K562 (cell line): ENCODE measurements around the gene AJUBA. TPM values are rescaled to one million over a fixed set of nuclear protein-coding genes. Genes with fewer than 3 reads are reported as not detected.
A peak's percentile ranks its signal among the peaks of the same experiment; 100 is the strongest.

ENCODE experiments used
- BRD4 ChIP-seq: fragments of 200-600 bp; sonication (generic); IDR thresholded peaks from 2 replicates; pipeline ENCODE4 v1.6.1; 2017; ENCODE audit warnings: inconsistent platforms
- CREB1 ChIP-seq, 2 experiments: sonication (generic) in 1 of 2; formaldehyde crosslinking in 1 of 2; IDR thresholded peaks; 2 replicates each; pipeline versions ENCODE4 v1.6.1 to v1.8.0; 2012 to 2022; ENCODE audit warnings: inconsistent platforms in 1 of 2, mild to moderate bottlenecking in 1 of 2, missing genetic modification reagents in 1 of 2, moderate library complexity in 1 of 2
- DEAF1 ChIP-seq: fragments of 450-650 bp; formaldehyde crosslinking; IDR thresholded peaks from 2 replicates; pipeline ENCODE4 v1.4.0; 2020; ENCODE audit warnings: mild to moderate bottlenecking, moderate library complexity
- KAT8 ChIP-seq: fragments of 450-650 bp; IDR thresholded peaks from 2 replicates; pipeline ENCODE4 v1.6.1; 2016; ENCODE audit warnings: low read depth, mild to moderate bottlenecking
- MCM5 ChIP-seq: fragments of 450-650 bp; IDR thresholded peaks from 2 replicates; pipeline ENCODE4 v1.6.1; 2016; ENCODE audit warnings: low read depth
- MIER1 ChIP-seq: fragments of 450-650 bp; IDR thresholded peaks from 2 replicates; pipeline ENCODE4 v1.6.1; 2016; ENCODE audit warnings: antibody characterized with exemption, mild to moderate bottlenecking, low read depth
- MNT ChIP-seq, 2 experiments: fragments of 450-650 bp; conservative IDR thresholded peaks; 2 replicates each; pipeline ENCODE4 v1.6.1; 2017; ENCODE audit warnings: mild to moderate bottlenecking in 2 of 2, moderate library complexity in 2 of 2
- NCOR1 ChIP-seq: fragments of 450-650 bp; IDR thresholded peaks from 2 replicates; pipeline ENCODE4 v1.6.1; 2016; ENCODE audit warnings: mild to moderate bottlenecking, moderate library complexity
- NUFIP1 ChIP-seq: fragments of 450-650 bp; IDR thresholded peaks from 2 replicates; pipeline ENCODE4 v1.6.1; 2018; ENCODE audit not compliant: partially characterized antibody
- PHF21A ChIP-seq: fragments of 450-650 bp; IDR thresholded peaks from 2 replicates; pipeline ENCODE4 v1.6.1; 2017; ENCODE audit warnings: low read depth, borderline replicate concordance
- POLR2A ChIP-seq: fragments of 450-650 bp; conservative IDR thresholded peaks from 2 replicates; pipeline ENCODE4 v1.6.1; 2016
- SAFB2 ChIP-seq: fragments of 200-400 bp; formaldehyde crosslinking; IDR thresholded peaks from 2 replicates; pipeline ENCODE4 v1.6.1; 2018; ENCODE audit warnings: borderline replicate concordance, low read length, low read depth, moderate library complexity; ENCODE audit not compliant: severe bottlenecking
- SMARCA5 ChIP-seq: fragments of 450-650 bp; IDR thresholded peaks from 2 replicates; pipeline ENCODE4 v1.6.1; 2016
- TGIF2 ChIP-seq: sonication (generic); formaldehyde crosslinking; IDR thresholded peaks from 2 replicates; pipeline ENCODE4 v1.8.1; 2022; ENCODE audit warnings: mild to moderate bottlenecking, missing genetic modification reagents, moderate library complexity
- YBX1 ChIP-seq: fragments of 450-650 bp; IDR thresholded peaks from 2 replicates; pipeline ENCODE4 v1.7.1; 2016; ENCODE audit warnings: mild to moderate bottlenecking
- ZBTB26 ChIP-seq: fragments of 450-650 bp; formaldehyde crosslinking; IDR thresholded peaks from 2 replicates; pipeline ENCODE4 v1.4.0; 2022; ENCODE audit warnings: missing genetic modification characterization
- ZC3H4 ChIP-seq: sonication (generic); formaldehyde crosslinking; IDR thresholded peaks from 2 replicates; pipeline ENCODE4 v1.9.0; 2021; ENCODE audit warnings: missing genetic modification reagents, borderline replicate concordance
- ZKSCAN3 ChIP-seq: fragments of 250-450 bp; sonication (Bioruptor Pico); IDR thresholded peaks from 2 replicates; pipeline ENCODE4 v1.4.0; 2020
- ZNF133 ChIP-seq: fragments of 250-450 bp; sonication (Bioruptor Pico); IDR thresholded peaks from 2 replicates; pipeline ENCODE4 v1.4.0; 2020; ENCODE audit warnings: mild to moderate bottlenecking
- ZNF140 ChIP-seq: fragments of 250-450 bp; sonication (Bioruptor Pico); IDR thresholded peaks from 2 replicates; pipeline ENCODE4 v1.8.0; 2021; ENCODE audit warnings: moderate library complexity, mild to moderate bottlenecking, inconsistent platforms
- ZNF507 ChIP-seq: conservative IDR thresholded peaks from 2 replicates; pipeline ENCODE4 v1.6.1; 2017; ENCODE audit warnings: missing genetic modification characterization, missing compliant biosample characterization
- ZNF586 ChIP-seq: fragments of 450-650 bp; formaldehyde crosslinking; conservative IDR thresholded peaks from 2 replicates; pipeline ENCODE4 v1.4.0; 2020; ENCODE audit warnings: mild to moderate bottlenecking, moderate library complexity
- polyA plus RNA-seq, 8 experiments: library from polyadenylated mRNA; depleted of rRNA in 4 of 8; stranded (reverse) in 5 of 8; unstranded in 3 of 8; fragments of >200 nt; fragmentation: Nextera tagmentation in 2 of 8; fragmentation: Illumina TruSeq in 1 of 8; extraction: Ambion mirVana in 2 of 8; extraction: Trizol in 1 of 8; gene quantifications; 2 replicates each; pipeline versions ENCODE4 v1.2.1 to v1.2.3, GENCODE V29; 2011 to 2014; ENCODE audit warnings: inconsistent platforms in 1 of 8, missing spikeins in 1 of 8
- total RNA-seq, 7 experiments: library from RNA; depleted of rRNA in 6 of 7; stranded (reverse); fragments of >200 nt in 6 of 7; fragmentation: Illumina TruSeq in 2 of 7; extraction: Trizol in 2 of 7; gene quantifications; 2 replicates each; pipeline versions ENCODE4 v1.2.1 to v1.2.3, GENCODE V29; 2011 to 2021; ENCODE audit warnings: low replicate concordance in 1 of 7
- TF ChIP-seq, protein P1 (sequence below): IDR thresholded peaks from 3 replicates; pipeline ENCODE4 v1.6.1; 2011; ENCODE audit warnings: borderline replicate concordance, mild to moderate bottlenecking, moderate library complexity; ENCODE audit not compliant: insufficient read length; ENCODE audit errors: extremely low read depth

The AJUBA gene
- total and polyA plus RNA-seq, 9 of the 15 experiments (the other 6 are each of a cell fraction or from before 2014, with no cell fraction given), result 0.73 to 4.7 (median 2.8) TPM

- TF ChIP-seq ZC3H4 (CRISPR knock-in tag) (no peak), BRD4 (no peak), NUFIP1 (no peak), MNT (conservative IDR thresholded peaks at IDR 0.05) (peak; percentile 92 to 97), ZBTB26 (CRISPR knock-in tag) (no peak), MIER1 (peak; percentile 74), ZNF133 (no peak), SMARCA5 (peak; percentile 95), NCOR1 (peak; percentile 70), ZKSCAN3 (CRISPR knock-in tag) (no peak), ZNF507 (tag) (no peak), CREB1 (IDR thresholded peaks at IDR 0.05) (0 out of 2 replicates have a peak, but pooled peaks have one; percentile 24), CREB1 (CRISPR knock-in tag; IDR thresholded peaks at IDR 0.05) (peak; percentile 80), TGIF2 (CRISPR knock-in tag) (no peak), ZNF586 (CRISPR knock-in tag) (no peak), ZNF140 (CRISPR knock-in tag) (no peak), SAFB2 (no peak), KAT8 (no peak), POLR2A (peak; percentile 72), MCM5 (no peak), PHF21A (no peak; the same call in 1 of the 2 replicates), DEAF1 (CRISPR knock-in tag) (no peak; the same call in 1 of the 2 replicates), YBX1 (no peak)
- TF ChIP-seq, protein P1, sequence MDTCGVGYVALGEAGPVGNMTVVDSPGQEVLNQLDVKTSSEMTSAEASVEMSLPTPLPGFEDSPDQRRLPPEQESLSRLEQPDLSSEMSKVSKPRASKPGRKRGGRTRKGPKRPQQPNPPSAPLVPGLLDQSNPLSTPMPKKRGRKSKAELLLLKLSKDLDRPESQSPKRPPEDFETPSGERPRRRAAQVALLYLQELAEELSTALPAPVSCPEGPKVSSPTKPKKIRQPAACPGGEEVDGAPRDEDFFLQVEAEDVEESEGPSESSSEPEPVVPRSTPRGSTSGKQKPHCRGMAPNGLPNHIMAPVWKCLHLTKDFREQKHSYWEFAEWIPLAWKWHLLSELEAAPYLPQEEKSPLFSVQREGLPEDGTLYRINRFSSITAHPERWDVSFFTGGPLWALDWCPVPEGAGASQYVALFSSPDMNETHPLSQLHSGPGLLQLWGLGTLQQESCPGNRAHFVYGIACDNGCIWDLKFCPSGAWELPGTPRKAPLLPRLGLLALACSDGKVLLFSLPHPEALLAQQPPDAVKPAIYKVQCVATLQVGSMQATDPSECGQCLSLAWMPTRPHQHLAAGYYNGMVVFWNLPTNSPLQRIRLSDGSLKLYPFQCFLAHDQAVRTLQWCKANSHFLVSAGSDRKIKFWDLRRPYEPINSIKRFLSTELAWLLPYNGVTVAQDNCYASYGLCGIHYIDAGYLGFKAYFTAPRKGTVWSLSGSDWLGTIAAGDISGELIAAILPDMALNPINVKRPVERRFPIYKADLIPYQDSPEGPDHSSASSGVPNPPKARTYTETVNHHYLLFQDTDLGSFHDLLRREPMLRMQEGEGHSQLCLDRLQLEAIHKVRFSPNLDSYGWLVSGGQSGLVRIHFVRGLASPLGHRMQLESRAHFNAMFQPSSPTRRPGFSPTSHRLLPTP, result no peak
Measured at GRCh38 chr14:22982477-22983245, at the start of gene AJUBA (continued).
